Measurements from ENCODE around the gene HDAC5. TPM values are rescaled to one million over a fixed set of nuclear protein-coding genes. Genes with fewer than 3 reads are reported as not detected.
"Not testable (repeated sequence)": the region's sequence is repeated elsewhere in the genome, so short reads cannot be mapped to it uniquely, and the experiment has no call there.

HDAC5 gene
- total RNA-seq, 1 experiment from 2014 or later: 33.1 TPM

GRCh38 chr17:44133918-44134476 is 10.6 kb upstream of the HDAC5 start:
- DNase-seq (ENCODE audit: low read depth): no peak

GRCh38 chr17:44132275-44132821 is 8.9 kb upstream of the HDAC5 start:
- DNase-seq (ENCODE audit: low read depth): peak; percentile 25

- not testable (repeated sequence) for DNase-seq (ENCODE audit: low read depth)
Observed at GRCh38 chr17:44131372-44131771, 7.9 kb upstream of the HDAC5 start.

GRCh38 chr17:44130693-44131349 is 7.4 kb upstream of the HDAC5 start:
- no peak for DNase-seq (ENCODE audit: low read depth)

GRCh38 chr17:44128383-44128782 is 4.9 kb upstream of the HDAC5 start:
- DNase-seq (ENCODE audit: low read depth): no peak

- DNase-seq (ENCODE audit: low read depth): no peak
Observed at GRCh38 chr17:44124118-44124438, 637 bp upstream of the HDAC5 start.

GRCh38 chr17:44122816-44123355 is 555 bp downstream of the HDAC5 start:
- DNase-seq (ENCODE audit: low read depth): no peak

- DNase-seq (ENCODE audit: low read depth): no peak
Observed at GRCh38 chr17:44121997-44122815, 1.2 kb downstream of the HDAC5 start.

GRCh38 chr17:44120851-44121605 is 2.4 kb downstream of the HDAC5 start:
- no peak for DNase-seq (ENCODE audit: low read depth)

- DNase-seq (ENCODE audit: low read depth): not testable (repeated sequence)
Observed at GRCh38 chr17:44120281-44120680, 3.2 kb downstream of the HDAC5 start.

- no peak for DNase-seq (ENCODE audit: low read depth)
Observed at GRCh38 chr17:44119798-44120197, 3.6 kb downstream of the HDAC5 start.

GRCh38 chr17:44119062-44119461 is 4.4 kb downstream of the HDAC5 start:
- DNase-seq (ENCODE audit: low read depth): no peak

GRCh38 chr17:44118427-44119050 is 4.9 kb downstream of the HDAC5 start:
- DNase-seq (ENCODE audit: low read depth): no peak

GRCh38 chr17:44117351-44117750 is 6.1 kb downstream of the HDAC5 start:
- DNase-seq (ENCODE audit: low read depth): no peak

- peak; percentile 23 for DNase-seq (ENCODE audit: low read depth)
Observed at GRCh38 chr17:44115585-44116415, 7.6 kb downstream of the HDAC5 start.

- no peak for DNase-seq (ENCODE audit: low read depth)
Observed at GRCh38 chr17:44113868-44114840, 9.3 kb downstream of the HDAC5 start.

GRCh38 chr17:44113382-44113781 is 10.1 kb downstream of the HDAC5 start:
- no peak for DNase-seq (ENCODE audit: low read depth)

GRCh38 chr17:44112284-44113280 is 10.9 kb downstream of the HDAC5 start:
- no peak for DNase-seq (ENCODE audit: low read depth)
